ENCODE results near the gene NELFB. TPM values are rescaled to one million over a fixed set of nuclear protein-coding genes. Genes with fewer than 3 reads are reported as not detected.

Gene NELFB
- total and polyA plus RNA-seq, 2 of the 4 experiments (the other 2 are of a cell fraction), result 36.9 to 66.0 TPM

- no peak for TF ChIP-seq CTCF (conservative IDR thresholded peaks at IDR 0.05; ENCODE audit: low read depth, low read length)
- TF ChIP-seq FOS (IDR thresholded peaks at IDR 0.05; ENCODE audit: low read depth, low read length), result no peak
Measured at GRCh38 chr9:137253717-137254623, 1.2 kb upstream of the NELFB start (continued).

Data from IMR-90 (cell line).